AG04449 (cell line): ENCODE measurements around the gene NAB2.

Source experiments
- CTCF ChIA-PET: fragments of 350-600 bp; formaldehyde crosslinking; extraction: SDS; loops from one replicate; lab custom pipeline; 2021; ENCODE audit warnings: antibody characterized with exemption; lab: Yijun Ruan, JAX
- POLR2A ChIA-PET: fragments of 400-600, 350-600 bp; formaldehyde crosslinking; extraction: SDS; loops from one replicate; lab custom pipeline; 2020; ENCODE audit warnings: antibody characterized with exemption, inconsistent platforms; lab: Yijun Ruan, JAX
- DNase-seq: peaks from one replicate; pipeline ENCODE4 v3.0.0-alpha.2; 2010; ENCODE audit warnings: low read depth, low spot score
- H3K4me3 ChIP-seq: 2 replicates; pipeline ENCODE4 v1.5.1; 2011; ENCODE audit warnings: low read depth, mild to moderate bottlenecking, control low read depth, low read length
- CTCF ChIP-seq: IDR thresholded peaks from one replicate; pipeline ENCODE4 v1.5.1; 2011; ENCODE audit warnings: mild to moderate bottlenecking, moderate library complexity, low read length, control low read depth, inconsistent platforms; ENCODE audit not compliant: insufficient read depth; ENCODE audit errors: missing control alignments

Gene NAB2

DNA sequence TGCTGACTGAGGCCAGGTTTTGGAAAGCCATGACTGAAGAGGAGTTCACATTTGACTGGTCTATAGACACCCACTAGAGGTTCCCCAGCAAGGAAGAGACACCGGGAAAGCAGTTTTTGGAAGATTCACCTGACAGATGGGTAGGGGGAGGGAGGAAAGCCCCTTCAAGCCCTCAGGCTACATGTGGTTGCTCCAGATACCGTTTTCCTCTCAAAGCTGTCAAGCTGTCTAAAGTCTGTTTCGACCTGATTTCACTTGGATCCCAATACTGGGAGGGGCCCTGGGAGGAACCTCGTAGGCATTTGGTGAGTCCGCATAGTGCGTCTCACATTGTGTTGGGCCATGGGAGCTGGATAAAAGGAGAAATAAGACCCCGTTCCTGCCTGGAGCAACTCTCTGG is 37.6 kb downstream of the NAB2 start:
- DNase-seq, result no peak
- ChIA-PET CTCF (interaction anchor here (2.9 to 24.7 kb wide), 8 partner anchors 10 to 116 kb away, joined by 12 to 874 read pairs (median 70); partner anchors contain the start of genes LRP1-AS, SHMT2 and STAT6), POLR2A (interaction anchor here (2.3 kb wide), 1 partner anchor 15 kb away, joined by 23 read pairs; the partner anchor contains the start of gene STAT6)
- H3K4me3 ChIP-seq, result no peak overlapping the region
- TF ChIP-seq CTCF, result no peak

- H3K4me3 ChIP-seq, result peak overlapping the region; percentile 87
- ChIA-PET CTCF (interaction anchor here (1.0 to 24.7 kb wide), 10 partner anchors 11 to 115 kb away, joined by 3 to 874 read pairs (median 40); partner anchors contain the start of genes LRP1-AS, SHMT2 and STAT6), POLR2A (interaction anchor here (0.6 to 2.3 kb wide), 18 partner anchors 9 to 112 kb away, joined by 3 to 23 read pairs (median 4); partner anchors contain the start of genes LRP1-AS, NAB2 and STAT6)
- DNase-seq, result no peak
- TF ChIP-seq CTCF, result no peak
Measured at GRCh38 chr12:57127101-57127725, 38.3 kb downstream of the NAB2 start.

GRCh38 chr12:57127726-57128518 is 39.0 kb downstream of the NAB2 start, which contains the start of gene LRP1:
TSS of gene LRP1 (plus strand) at chr12:57128483. CDS start at chr12:57128965, 482 bp downstream.
- CTCF ChIA-PET, result interaction anchor here (0.7 to 24.7 kb wide), 13 partner anchors 11 to 115 kb away, joined by 3 to 874 read pairs (median 7); partner anchors contain the start of genes LRP1-AS, SHMT2 and STAT6
- H3K4me3 ChIP-seq, result peak within 1 kb of the TSS; percentile 87
- DNase-seq, result no peak
- no peak for TF ChIP-seq CTCF
- POLR2A ChIA-PET, result interaction anchor here (0.6 to 2.3 kb wide), 21 partner anchors 9 to 113 kb away, joined by 3 to 23 read pairs (median 4); partner anchors contain the start of genes LRP1-AS, NAB2, NEMP1 and SHMT2

- no peak for TF ChIP-seq CTCF
- ChIA-PET POLR2A (interaction anchor here (1.0 to 2.3 kb wide), 18 partner anchors 8 to 112 kb away, joined by 3 to 23 read pairs (median 5); partner anchors contain the start of genes LRP1-AS, NAB2, NEMP1 and SHMT2), CTCF (interaction anchor here (0.7 to 24.7 kb wide), 14 partner anchors 6 to 114 kb away, joined by 3 to 874 read pairs (median 10); partner anchors contain the start of gene STAT6)
Measured at GRCh38 chr12:57128519-57129247, 39.8 kb downstream of the NAB2 start.

GRCh38 chr12:57129321-57129842 is 40.5 kb downstream of the NAB2 start:
- CTCF ChIA-PET, result interaction anchor here (0.6 to 24.7 kb wide), 8 partner anchors 7 to 114 kb away, joined by 3 to 874 read pairs (median 9); partner anchors contain the start of gene STAT6
- DNase-seq, result no peak

More at GRCh38 chr12:57128519-57129247, 39.8 kb downstream of the NAB2 start:
- H3K4me3 ChIP-seq, result peak overlapping the region; percentile 87
- DNase-seq, result no peak

More at GRCh38 chr12:57129321-57129842, 40.5 kb downstream of the NAB2 start:
- H3K4me3 ChIP-seq, result peak overlapping the region; percentile 87
- no peak for TF ChIP-seq CTCF
- POLR2A ChIA-PET, result interaction anchor here (1.0 to 1.7 kb wide), 8 partner anchors 12 to 100 kb away, joined by 3 to 9 read pairs (median 5); partner anchors contain the start of genes NAB2, NEMP1 and SHMT2
